ENCODE data around the gene FAM117A. TPM values are rescaled to one million over a fixed set of nuclear protein-coding genes. Genes with fewer than 3 reads are reported as not detected.

The FAM117A gene, protein sequence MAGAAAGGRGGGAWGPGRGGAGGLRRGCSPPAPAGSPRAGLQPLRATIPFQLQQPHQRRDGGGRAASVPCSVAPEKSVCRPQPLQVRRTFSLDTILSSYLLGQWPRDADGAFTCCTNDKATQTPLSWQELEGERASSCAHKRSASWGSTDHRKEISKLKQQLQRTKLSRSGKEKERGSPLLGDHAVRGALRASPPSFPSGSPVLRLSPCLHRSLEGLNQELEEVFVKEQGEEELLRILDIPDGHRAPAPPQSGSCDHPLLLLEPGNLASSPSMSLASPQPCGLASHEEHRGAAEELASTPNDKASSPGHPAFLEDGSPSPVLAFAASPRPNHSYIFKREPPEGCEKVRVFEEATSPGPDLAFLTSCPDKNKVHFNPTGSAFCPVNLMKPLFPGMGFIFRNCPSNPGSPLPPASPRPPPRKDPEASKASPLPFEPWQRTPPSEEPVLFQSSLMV
- total RNA-seq (2021; fragmentation: NEBNext Ultra II Directional; extraction: Animal tissue kit (Norgen Biotek cat#: 25700)), result 25.3 and 28.4 TPM in 2 replicates
- 45.7 and 52.3 TPM in 2 replicates for polyA plus RNA-seq (2011; rRNA removed)
- 26.3 TPM for polyA plus RNA-seq (2011; cell fraction: cytosol; rRNA removed)
- polyA plus RNA-seq (2011; cell fraction: nucleus; rRNA removed), result 35.8 TPM
- polyA plus RNA-seq (2012, experiment 1 of 2), result 23.6 to 29.0 TPM (median 26.4 TPM) in 4 replicates
- 23.9 TPM for polyA plus RNA-seq (2012, experiment 2 of 2)
- 29.6 TPM for polyA plus RNA-seq (2013, experiment 1 of 2)
- 32.5 TPM for polyA plus RNA-seq (2013, experiment 2 of 2)
- 15.5 and 22.0 TPM in 2 replicates for polyA minus RNA-seq (2011; rRNA and poly(A)+ RNA removed)
- 19.9 TPM for polyA minus RNA-seq (2011; cell fraction: cytosol; rRNA and poly(A)+ RNA removed)
- polyA minus RNA-seq (2011; cell fraction: nucleus; rRNA and poly(A)+ RNA removed), result 19.4 TPM
- long read RNA-seq, experiment 1, transcript FAM117A-201 (8 exons, 2,365 nt), result major isoform, 9 of 34 reads
- long read RNA-seq, experiment 1, partial matches to known transcripts, result 9 of 34 reads
- long read RNA-seq, experiment 1, other reads (novel, unspliced or antisense), result 16 of 34 reads
- long read RNA-seq, experiment 2, partial matches to known transcripts, result 0 of 1 reads
- long read RNA-seq, experiment 2, other reads (novel, unspliced or antisense), result 1 of 1 reads

DNA sequence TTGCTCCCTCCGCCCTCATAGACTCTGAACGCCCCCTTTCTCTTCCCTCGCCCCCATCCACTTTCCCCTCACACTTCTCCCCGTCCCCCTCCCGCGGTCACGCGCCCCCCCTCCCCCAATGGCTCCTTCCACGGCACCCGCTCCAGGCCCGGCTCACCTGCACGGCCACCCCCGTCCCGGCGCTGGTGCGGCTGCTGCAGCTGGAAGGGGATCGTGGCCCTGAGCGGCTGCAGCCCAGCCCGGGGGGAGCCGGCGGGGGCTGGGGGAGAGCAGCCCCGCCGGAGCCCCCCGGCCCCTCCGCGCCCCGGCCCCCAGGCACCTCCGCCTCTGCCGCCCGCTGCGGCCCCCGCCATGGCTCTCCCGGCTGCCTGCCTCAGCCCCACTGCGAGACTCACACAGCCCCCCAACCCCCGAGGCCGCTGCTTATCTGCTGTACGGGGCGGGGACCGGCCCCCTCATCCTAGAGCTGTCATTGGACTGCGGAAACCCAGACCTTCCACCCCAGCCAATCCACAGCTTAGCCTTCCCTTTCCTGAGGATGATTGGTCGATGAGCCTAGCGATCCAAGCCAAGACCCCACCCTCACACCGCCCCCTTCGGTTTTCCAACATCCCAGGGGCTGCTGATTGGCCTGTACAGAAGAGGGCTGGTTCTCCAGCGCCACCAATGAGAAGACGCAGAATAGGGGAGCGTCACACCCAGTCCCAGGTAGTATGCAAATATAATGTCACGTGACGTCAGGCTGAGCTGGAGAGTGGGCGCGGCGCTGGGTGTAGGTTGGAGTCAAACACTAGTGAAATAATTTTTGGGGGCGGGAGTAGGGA lies at the start of gene FAM117A:
TSS of gene FAM117A (minus strand) at position 397 of the 824 bp plus-strand sequence. CDS start at position 353, 44 bp downstream.
- Histone ChIP-seq H2AK5ac (ENCODE audit: low read depth, low read length) (no peak within 1 kb of the TSS), H2BK15ac (ENCODE audit: low read length) (0 out of 2 replicates have a peak within 1 kb of the TSS, but pooled peaks have one; percentile 66), H3K36me3 (ENCODE audit: control insufficient read depth in 2 of 4, insufficient read depth in 4 of 4, low read length in 3 of 4) (no peaks in the 10 kb centered on the region), H2BK120ac (replicated peaks; ENCODE audit: low read depth, low read length) (no peak within 1 kb of the TSS), H4K5ac (ENCODE audit: insufficient read length, low read depth, low read length) (no peak within 1 kb of the TSS), H3K9me3 (ENCODE audit: insufficient read depth in 2 of 2, low read depth in 1 of 2, low read length in 1 of 2) (no peaks in the 10 kb centered on the region), H3K23me2 (ENCODE audit: low read depth, low read length) (peaks cover 7% of the 10 kb centered on the region; the same call in 1 of the 2 replicates), H3K4me3 (ENCODE audit: extremely low read depth in 1 of 4, insufficient read depth in 2 of 4, low read depth in 3 of 4, low read length in 4 of 4) (peak within 1 kb of the TSS; percentile 68 to 99 (median 80)), H3K18ac (ENCODE audit: extremely low read depth, low read length) (peak within 1 kb of the TSS; percentile 64; the same call in 1 of the 2 replicates), H3K9ac (replicated peaks in 1 of 4; ENCODE audit: extremely low read depth in 1 of 4, low read depth in 3 of 4, low read length in 3 of 4) (peak within 1 kb of the TSS in 3 of 4 experiments; percentile 19 to 53 (median 36); a peak in 5 of 7 replicates), H4K8ac (ENCODE audit: extremely low read depth, insufficient read depth, low read length) (no peak within 1 kb of the TSS; the same call in 1 of the 2 replicates), H3K27ac (ENCODE audit: low read depth, low read length) (peak within 1 kb of the TSS; percentile 21), H3K23ac (ENCODE audit: insufficient read length) (no peak within 1 kb of the TSS), H2BK5ac (ENCODE audit: low read depth, low read length) (no peak within 1 kb of the TSS), H2AFZ (ENCODE audit: low read length) (peak within 1 kb of the TSS; percentile 59; the same call in 1 of the 2 replicates), H3K56ac (replicated peaks; ENCODE audit: insufficient read length, low read depth, low read length) (no peak within 1 kb of the TSS), H4K91ac (replicated peaks; ENCODE audit: insufficient read length, low read length) (peak within 1 kb of the TSS; percentile 35), H4K20me1 (replicated peaks in 1 of 2; ENCODE audit: control insufficient read depth in 1 of 2, insufficient read depth in 2 of 2, low read length in 2 of 2) (peaks cover 0 to 2% of the 10 kb centered on the region in 2 experiments), H2BK12ac (ENCODE audit: low read depth, low read length) (no peak within 1 kb of the TSS), H3K14ac (ENCODE audit: insufficient read length) (no peak within 1 kb of the TSS), H3K4ac (replicated peaks; ENCODE audit: insufficient read length, low read depth, low read length) (no peak within 1 kb of the TSS), H3K4me1 (replicated peaks in 1 of 4; ENCODE audit: control insufficient read depth in 3 of 4, insufficient read depth in 4 of 4, low read length in 3 of 4) (peaks cover 0 to 18% (median 3%) of the 10 kb centered on the region in 4 experiments; a peak in 5 of 7 replicates), H3K79me2 (ENCODE audit: control insufficient read depth in 1 of 2, insufficient read depth in 2 of 2, low read length in 2 of 2) (peaks cover 20 to 46% of the 10 kb centered on the region in 2 experiments), H2BK20ac (ENCODE audit: low read length) (no peak within 1 kb of the TSS), H3K27me3 (replicated peaks in 1 of 4; ENCODE audit: control insufficient read depth in 3 of 4, extremely low read depth in 1 of 4, insufficient read depth in 3 of 4, low read length in 3 of 4) (no peaks in the 10 kb centered on the region), H3K4me2 (ENCODE audit: insufficient read depth in 1 of 2, low read depth in 2 of 2, low read length in 2 of 2) (peak within 1 kb of the TSS; percentile 69 to 90), H3K79me1 (ENCODE audit: low read depth, low read length) (no peaks in the 10 kb centered on the region)
- POLR2A ChIA-PET (ENCODE audit: partially characterized antibody), result interaction anchor here (0.6 to 4.7 kb wide), 39 partner anchors 11 to 350 kb away, joined by 3 to 59 read pairs (median 4); partner anchors contain the start of genes KAT7 and SLC35B1
- WGBS, 2 experiments (ENCODE audit: extremely low coverage in 1 of 2, insufficient coverage in 1 of 2, insufficient read length in 1 of 2, insufficient replicate concordance in 2 of 2, low coverage in 1 of 2, low lambda C conversion rate in 2 of 2, missing lambda C conversion rate in 1 of 2), result 2% methylated on average over 32 of the region's 53 CpGs; no CpG with 5 or more reads in 1 of the 2 experiments
- FAIRE-seq (peak; percentile 88), DNase-seq (ENCODE audit: low read depth in 1 of 2, low spot score in 2 of 2) (peak; percentile 91 to 98)
- CTCF ChIA-PET (ENCODE audit: partially characterized antibody), result interaction anchor here (0.6 to 1.4 kb wide), 5 partner anchors 18 to 483 kb away, joined by 3 to 4 read pairs (median 3); partner anchors contain the start of gene SLC35B1
- peak; percentile 96 for TF ChIP-seq TAF1 (IDR thresholded peaks at IDR 0.05; ENCODE audit: low read depth, low read length)
- TF ChIP-seq POLR2AphosphoS5 (IDR thresholded peaks at IDR 0.05; ENCODE audit: low read depth, low read length), result peak; percentile 94
- no peak for TF ChIP-seq SIX5 (IDR thresholded peaks at IDR 0.05; ENCODE audit: low read depth, low read length)
- no peak for TF ChIP-seq SUZ12 (IDR thresholded peaks at IDR 0.05; ENCODE audit: low read length)
- TF ChIP-seq SP2 (IDR thresholded peaks at IDR 0.05; ENCODE audit: low read length), result peak; percentile 81
- TF ChIP-seq BACH1 (IDR thresholded peaks at IDR 0.05; ENCODE audit: low read length), result no peak
- TF ChIP-seq SIRT6 (IDR thresholded peaks at IDR 0.05; ENCODE audit: low read length), result no peak

Measured in H1 (cell line).